Neutrophil (primary cell): Measurements from ENCODE around the gene STARD7.

Experiments
- H3K27ac ChIP-seq: fragments of 200-600 bp; sonication (generic); 2 replicates; pipeline ENCODE4 v1.5.1; 2016; ENCODE audit warnings: mild to moderate bottlenecking, moderate library complexity
- H3K27me3 ChIP-seq: fragments of 200-600 bp; sonication (generic); 2 replicates; pipeline ENCODE4 v1.6.0; 2016; ENCODE audit warnings: mild to moderate bottlenecking
- H3K36me3 ChIP-seq: fragments of 200-600 bp; sonication (generic); 2 replicates; pipeline ENCODE4 v1.5.1; 2017
- H3K4me1 ChIP-seq, 2 experiments: fragments of 200-600 bp in 1 of 2; sonication (generic) in 1 of 2; 1 replicate in 1 of 2; 2 replicates in 1 of 2; pipeline versions ENCODE4 v1.5.1 to v1.6.1; 2013 to 2016; ENCODE audit warnings: low read depth in 1 of 2, low read length in 1 of 2, mild to moderate bottlenecking in 1 of 2, moderate library complexity in 1 of 2; ENCODE audit not compliant: control insufficient read depth in 1 of 2, insufficient read depth in 1 of 2
- H3K4me3 ChIP-seq, 2 experiments: fragments of 200-600 bp in 1 of 2; sonication (generic) in 1 of 2; 1 replicate in 1 of 2; 2 replicates in 1 of 2; pipeline ENCODE4 v1.5.1; 2013 to 2016; ENCODE audit warnings: low read depth in 1 of 2, low read length in 1 of 2, mild to moderate bottlenecking in 1 of 2, moderate library complexity in 1 of 2
- H3K9me3 ChIP-seq: fragments of 200-600 bp; sonication (generic); 2 replicates; pipeline ENCODE4 v1.5.1; 2016
- CTCF ChIP-seq: fragments of 200-600 bp; sonication (generic); IDR thresholded peaks from 2 replicates; pipeline ENCODE4 v1.5.1; 2016; ENCODE audit warnings: antibody characterized with exemption

STARD7 gene

GRCh38 chr2:96169868-96170507 lies 38.6 kb downstream of the STARD7 start:
- Histone ChIP-seq H3K4me3 (no peak overlapping the region), H3K9me3 (no peaks in the 10 kb centered on the region), H3K27ac (no peak overlapping the region), H3K27me3 (no peaks in the 10 kb centered on the region), H3K4me1 (no peaks in the 10 kb centered on the region), H3K36me3 (no peaks in the 10 kb centered on the region)
- no peak for TF ChIP-seq CTCF

GRCh38 chr2:96167407-96168013 lies 41.1 kb downstream of the STARD7 start:
- no peaks in the 10 kb centered on the region for H3K27me3 ChIP-seq
- no peak overlapping the region for H3K4me3 ChIP-seq
- no peaks in the 10 kb centered on the region for H3K4me1 ChIP-seq
- H3K9me3 ChIP-seq, result no peaks in the 10 kb centered on the region
- no peaks in the 10 kb centered on the region for H3K36me3 ChIP-seq
- no peak for TF ChIP-seq CTCF
- no peak overlapping the region for H3K27ac ChIP-seq

- Histone ChIP-seq H3K36me3 (no peaks in the 10 kb centered on the region), H3K9me3 (no peaks in the 10 kb centered on the region), H3K27ac (no peak overlapping the region), H3K4me1 (no peaks in the 10 kb centered on the region), H3K4me3 (no peak overlapping the region), H3K27me3 (no peaks in the 10 kb centered on the region)
- TF ChIP-seq CTCF, result no peak
Observed at GRCh38 chr2:96164459-96165184, 44.0 kb downstream of the STARD7 start.

- no peak for TF ChIP-seq CTCF
- H3K27ac ChIP-seq, result no peak overlapping the region
- H3K27me3 ChIP-seq, result no peaks in the 10 kb centered on the region
- no peak overlapping the region for H3K4me3 ChIP-seq
- H3K9me3 ChIP-seq, result no peaks in the 10 kb centered on the region
- no peaks in the 10 kb centered on the region for H3K4me1 ChIP-seq
- no peaks in the 10 kb centered on the region for H3K36me3 ChIP-seq
Observed at GRCh38 chr2:96163768-96164429, 44.7 kb downstream of the STARD7 start.

GRCh38 chr2:96163415-96163767 lies 45.2 kb downstream of the STARD7 start:
- H3K9me3 ChIP-seq, result no peaks in the 10 kb centered on the region
- no peaks in the 10 kb centered on the region for H3K36me3 ChIP-seq
- H3K4me1 ChIP-seq, result no peaks in the 10 kb centered on the region
- no peak overlapping the region for H3K4me3 ChIP-seq
- no peak for TF ChIP-seq CTCF
- no peaks in the 10 kb centered on the region for H3K27me3 ChIP-seq
- no peak overlapping the region for H3K27ac ChIP-seq
